ENCODE measurements around the gene TTC3. TPM values are rescaled to one million over a fixed set of nuclear protein-coding genes. Genes with fewer than 3 reads are reported as not detected.
"Not testable (repeated sequence)": the region's sequence is repeated elsewhere in the genome, so short reads cannot be mapped to it uniquely, and the experiment has no call there.

The TTC3 gene
- total and polyA plus RNA-seq, 9 of the 15 experiments (the other 6 are each of a cell fraction or from before 2014, with no cell fraction given): 17.5 to 92.0 (median 59.5) TPM

- H3K9me1 ChIP-seq (ENCODE audit: control insufficient read depth, insufficient read depth, low read length); H3K9me3 ChIP-seq (replicated peaks; ENCODE audit: control insufficient read depth, insufficient read depth, low read depth, low read length); H3K9ac ChIP-seq (ENCODE audit: insufficient read depth in 1 of 2, low read depth in 2 of 2, low read length in 2 of 2); POLR2A ChIA-PET; H3K27me3 ChIP-seq (ENCODE audit: control insufficient read depth in 2 of 2, insufficient read depth in 2 of 2, low read length in 2 of 2); in situ Hi-C loops (cut with MboI); ATAC-seq; H4K20me1 ChIP-seq (replicated peaks; ENCODE audit: control insufficient read depth, insufficient read depth, low read length); H3K79me2 ChIP-seq (ENCODE audit: control insufficient read depth, insufficient read depth, low read length); H3K4me3 ChIP-seq; H3K4me1 ChIP-seq (replicated peaks in 1 of 2; ENCODE audit: control insufficient read depth in 2 of 2, insufficient read depth in 2 of 2, low read length in 2 of 2); CTCF ChIA-PET (ENCODE audit: low intra/inter-chr PET ratio); H3K27ac ChIP-seq (ENCODE audit: extremely low read depth, low read depth, low read length); DNase-seq (ENCODE audit: extremely low read depth in 1 of 4, low spot score in 3 of 4); FAIRE-seq; H2AFZ ChIP-seq (ENCODE audit: low read depth, low read length); H3K4me2 ChIP-seq (ENCODE audit: insufficient read depth, low read length); intact Hi-C loops (cut with micrococcal nuclease): not testable (repeated sequence)
- H3K36me3 ChIP-seq (ENCODE audit: control insufficient read depth, insufficient read depth, low read length): peaks cover 20% of the 10 kb centered on the region
- 0 out of 2 replicates have a peak, but pooled peaks have one; percentile 37 for TF ChIP-seq SUPT5H (IDR thresholded peaks at IDR 0.05)
- TSS peak; percentile 5 for BruUV-seq (replicated peaks)
- WGBS (ENCODE audit: insufficient coverage, low coverage, missing lambda C conversion rate): 97% methylated on average over 3 of the region's 3 CpGs
Measured at GRCh38 chr21:37102746-37103145, 29.7 kb downstream of the TTC3 start.

- Histone ChIP-seq H3K4me2 (ENCODE audit: insufficient read depth, low read length) (no peak overlapping the region), H3K9ac (ENCODE audit: insufficient read depth in 1 of 2, low read depth in 2 of 2, low read length in 2 of 2) (no peak overlapping the region), H3K9me1 (ENCODE audit: control insufficient read depth, insufficient read depth, low read length) (no peaks in the 10 kb centered on the region), H3K79me2 (ENCODE audit: control insufficient read depth, insufficient read depth, low read length) (no peaks in the 10 kb centered on the region), H3K27me3 (ENCODE audit: control insufficient read depth in 2 of 2, insufficient read depth in 2 of 2, low read length in 2 of 2) (no peaks in the 10 kb centered on the region), H3K36me3 (ENCODE audit: control insufficient read depth, insufficient read depth, low read length) (peaks cover 9% of the 10 kb centered on the region; the same call in 2 of the 3 replicates), H4K20me1 (replicated peaks; ENCODE audit: control insufficient read depth, insufficient read depth, low read length) (no peaks in the 10 kb centered on the region), H3K4me3 (no peak overlapping the region), H2AFZ (ENCODE audit: low read depth, low read length) (no peak overlapping the region), H3K9me3 (replicated peaks; ENCODE audit: control insufficient read depth, insufficient read depth, low read depth, low read length) (peaks cover 17% of the 10 kb centered on the region), H3K27ac (ENCODE audit: extremely low read depth, low read depth, low read length) (no peak overlapping the region), H3K4me1 (replicated peaks in 1 of 2; ENCODE audit: control insufficient read depth in 2 of 2, insufficient read depth in 2 of 2, low read length in 2 of 2) (no peaks in the 10 kb centered on the region)
- no TSS peak for BruUV-seq (replicated peaks)
- ChIA-PET POLR2A (no interaction called here), CTCF (ENCODE audit: low intra/inter-chr PET ratio) (no interaction called here)
- 81% methylated on average over 2 of the region's 2 CpGs for WGBS (ENCODE audit: insufficient coverage, low coverage, missing lambda C conversion rate)
- no peak for ATAC-seq
- DNase-seq (ENCODE audit: extremely low read depth in 1 of 4, low spot score in 3 of 4): no peak
- in situ Hi-C loops (cut with MboI): no loop called here
- no peak for FAIRE-seq
- intact Hi-C loops (cut with micrococcal nuclease): no loop called here
- TF ChIP-seq MAFG (tag; conservative IDR thresholded peaks at IDR 0.05) (peak; percentile 47; the same call in 1 of the 2 replicates), ZNF324 (CRISPR knock-in tag; IDR thresholded peaks at IDR 0.05) (no peak), ZKSCAN3 (CRISPR knock-in tag; IDR thresholded peaks at IDR 0.05) (no peak), PHB2 (IDR thresholded peaks at IDR 0.05; ENCODE audit: low read depth) (no peak), C11orf30 (IDR thresholded peaks at IDR 0.05; ENCODE audit: low read depth) (peak; percentile 70), RBM14 (IDR thresholded peaks at IDR 0.05; ENCODE audit: borderline replicate concordance, insufficient read depth, low read depth, low read length) (no peak), ZNF316 (IDR thresholded peaks at IDR 0.05) (peak; percentile 90), ZBTB7A (IDR thresholded peaks at IDR 0.05; ENCODE audit: borderline replicate concordance, control insufficient read depth, low read depth, low read length) (no peak), ETV1 (tag; conservative IDR thresholded peaks at IDR 0.05; ENCODE audit: low read depth) (no peak), POLR2H (tag; IDR thresholded peaks at IDR 0.05; ENCODE audit: low read depth) (no peak), ZNF699 (CRISPR knock-in tag; IDR thresholded peaks at IDR 0.05; ENCODE audit: insufficient replicate concordance) (no peak), ZBTB8A (IDR thresholded peaks at IDR 0.05; ENCODE audit: partially characterized antibody) (no peak), ELF1 (tag; IDR thresholded peaks at IDR 0.05) (no peak), CEBPB (tag; IDR thresholded peaks at IDR 0.05) (no peak), ZNF12 (CRISPR knock-in tag; IDR thresholded peaks at IDR 0.05) (no peak)
- TF ChIP-seq, protein P1, sequence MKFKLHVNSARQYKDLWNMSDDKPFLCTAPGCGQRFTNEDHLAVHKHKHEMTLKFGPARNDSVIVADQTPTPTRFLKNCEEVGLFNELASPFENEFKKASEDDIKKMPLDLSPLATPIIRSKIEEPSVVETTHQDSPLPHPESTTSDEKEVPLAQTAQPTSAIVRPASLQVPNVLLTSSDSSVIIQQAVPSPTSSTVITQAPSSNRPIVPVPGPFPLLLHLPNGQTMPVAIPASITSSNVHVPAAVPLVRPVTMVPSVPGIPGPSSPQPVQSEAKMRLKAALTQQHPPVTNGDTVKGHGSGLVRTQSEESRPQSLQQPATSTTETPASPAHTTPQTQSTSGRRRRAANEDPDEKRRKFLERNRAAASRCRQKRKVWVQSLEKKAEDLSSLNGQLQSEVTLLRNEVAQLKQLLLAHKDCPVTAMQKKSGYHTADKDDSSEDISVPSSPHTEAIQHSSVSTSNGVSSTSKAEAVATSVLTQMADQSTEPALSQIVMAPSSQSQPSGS (CRISPR knock-in tag; IDR thresholded peaks at IDR 0.05): no peak
Measured at GRCh38 chr21:37106998-37107397, 33.9 kb downstream of the TTC3 start.
